GF-D8 (cell line): ENCODE measurements around the gene FGGY.
"Not testable (repeated sequence)": the region's sequence is repeated elsewhere in the genome, so short reads cannot be mapped to it uniquely, and the experiment has no call there.

Source experiments
- DNase-seq: peaks from one replicate; lab custom pipeline; 2025; lab: John Stamatoyannopoulos, UW

The FGGY gene

GRCh38 chr1:59511476-59512465, 214.9 kb downstream of the FGGY start:
- DNase-seq: no peak

- no peak for DNase-seq
Measured at GRCh38 chr1:59512702-59513101, 215.8 kb downstream of the FGGY start.

DNA sequence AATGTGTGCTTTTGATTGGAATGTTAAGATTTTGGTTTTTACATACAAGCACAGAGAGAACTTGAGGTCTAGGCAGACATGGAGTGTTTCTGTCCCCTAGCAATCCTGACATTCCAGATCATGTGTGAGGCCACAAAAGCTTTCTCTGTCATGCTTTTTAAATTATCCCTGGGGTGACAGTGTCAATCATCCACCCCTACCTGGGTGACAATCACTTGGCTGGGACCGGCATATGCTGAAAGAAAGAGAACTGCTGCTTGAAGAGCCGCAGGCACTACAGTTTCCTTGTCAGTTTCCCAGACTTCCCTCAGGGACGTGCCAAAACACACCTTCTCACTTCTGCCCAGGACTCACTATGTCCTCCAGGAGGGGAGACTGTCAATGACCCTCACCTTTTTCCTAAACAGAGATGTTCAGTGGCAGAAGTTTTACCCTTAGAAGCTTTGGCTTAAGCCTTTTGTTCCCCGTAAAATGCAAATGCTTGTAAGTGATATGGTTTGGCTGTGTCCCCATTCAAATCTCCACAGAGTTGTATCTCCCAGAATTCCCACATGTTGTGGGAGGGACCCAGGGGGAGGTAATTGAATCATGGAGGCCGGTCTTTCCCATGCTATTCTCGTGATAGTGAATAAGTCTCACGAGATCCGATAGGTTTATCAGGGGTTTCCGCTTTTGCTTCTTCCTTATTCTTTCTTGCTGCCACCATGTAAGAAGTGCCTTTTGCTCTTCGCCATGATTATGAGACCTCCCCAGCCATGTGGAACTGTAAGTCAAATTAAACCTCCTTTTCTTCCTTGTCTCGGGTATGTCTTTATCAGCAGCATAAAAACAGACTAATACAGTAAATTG, 217.4 kb downstream of the FGGY start:
- DNase-seq: no peak

- no peak for DNase-seq
Measured at GRCh38 chr1:59516881-59517280, 220.0 kb downstream of the FGGY start.

- no peak for DNase-seq
Measured at GRCh38 chr1:59520194-59520593, 223.3 kb downstream of the FGGY start.

GRCh38 chr1:59520827-59521418, 224.0 kb downstream of the FGGY start:
- no peak for DNase-seq

- DNase-seq: no peak
Measured at GRCh38 chr1:59521456-59521855, 224.6 kb downstream of the FGGY start.

GRCh38 chr1:59522925-59523505, 226.1 kb downstream of the FGGY start:
- DNase-seq: no peak

DNA sequence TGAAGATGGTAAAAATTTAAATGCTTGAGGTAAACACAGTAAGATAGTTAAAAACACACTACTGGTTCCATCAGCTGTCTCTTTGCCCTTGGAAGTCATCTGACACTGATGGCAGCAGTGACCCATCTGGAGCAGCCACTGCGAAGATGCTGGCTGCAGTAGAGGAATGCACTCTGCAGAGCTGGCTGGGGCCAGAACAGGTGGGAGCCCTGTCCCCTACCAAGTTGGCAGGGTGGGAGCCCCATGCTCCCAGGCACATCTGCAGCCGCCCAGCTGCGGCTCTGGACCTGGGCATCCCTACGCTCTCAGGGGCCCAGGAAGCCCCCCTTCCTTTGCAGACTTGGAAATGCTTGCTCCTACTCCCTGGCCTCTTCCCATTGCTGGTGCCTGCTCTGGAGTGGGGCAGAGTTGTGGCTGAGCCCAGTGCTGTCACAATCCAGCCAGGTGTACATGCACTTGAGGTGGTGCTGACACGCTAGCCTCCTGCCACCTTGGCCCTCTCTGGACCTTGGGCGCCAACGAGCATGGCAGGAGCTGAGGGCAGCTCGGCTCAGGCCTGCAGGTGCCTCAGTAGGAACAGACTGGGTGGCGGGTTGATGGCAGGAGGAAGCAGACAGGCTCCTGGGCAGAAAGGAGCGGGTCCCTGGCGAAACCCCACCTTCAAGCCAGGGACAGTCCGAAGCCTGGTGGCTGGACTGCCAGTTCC, 227.0 kb downstream of the FGGY start:
- no peak for DNase-seq

DNA sequence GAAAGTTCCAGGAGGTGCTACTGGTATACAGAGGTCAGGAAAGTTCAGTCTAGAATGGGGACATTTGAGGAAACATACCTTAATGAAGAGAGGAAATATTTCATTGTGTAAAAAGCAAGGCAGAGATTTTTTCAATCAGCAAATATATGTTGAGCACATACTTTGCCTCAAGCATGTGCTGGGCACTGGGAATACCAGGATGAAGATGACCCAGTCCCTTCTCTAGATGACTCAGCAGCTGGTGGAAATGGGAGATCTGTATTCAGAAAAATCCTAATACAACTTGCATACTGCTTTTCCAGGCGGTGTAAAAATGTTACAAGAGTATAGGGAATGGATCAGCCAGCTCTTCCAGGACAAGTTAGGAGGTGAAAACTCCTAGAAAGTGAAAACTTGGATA, 229.3 kb downstream of the FGGY start:
- no peak for DNase-seq

DNA sequence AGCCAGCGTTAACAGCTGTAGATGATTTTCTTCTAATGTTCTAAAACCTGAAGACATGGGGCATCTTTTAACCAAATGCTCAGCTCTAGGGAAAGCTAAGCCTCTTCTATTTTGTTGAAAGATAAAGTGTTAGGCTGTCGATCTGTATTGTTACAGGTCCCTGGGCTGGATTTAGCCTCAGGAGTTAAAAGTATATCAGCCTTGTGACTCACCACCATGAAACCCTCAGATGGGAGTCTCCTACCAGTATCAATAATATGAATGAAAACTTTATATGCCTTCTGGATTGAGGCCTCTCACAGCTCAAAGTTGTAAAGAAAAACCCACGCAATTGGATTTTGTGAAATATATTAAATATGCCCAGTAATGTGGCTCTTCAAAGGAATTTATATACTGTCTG, 231.6 kb downstream of the FGGY start:
- DNase-seq: no peak

GRCh38 chr1:59528900-59529299, 232.0 kb downstream of the FGGY start:
- no peak for DNase-seq

DNA sequence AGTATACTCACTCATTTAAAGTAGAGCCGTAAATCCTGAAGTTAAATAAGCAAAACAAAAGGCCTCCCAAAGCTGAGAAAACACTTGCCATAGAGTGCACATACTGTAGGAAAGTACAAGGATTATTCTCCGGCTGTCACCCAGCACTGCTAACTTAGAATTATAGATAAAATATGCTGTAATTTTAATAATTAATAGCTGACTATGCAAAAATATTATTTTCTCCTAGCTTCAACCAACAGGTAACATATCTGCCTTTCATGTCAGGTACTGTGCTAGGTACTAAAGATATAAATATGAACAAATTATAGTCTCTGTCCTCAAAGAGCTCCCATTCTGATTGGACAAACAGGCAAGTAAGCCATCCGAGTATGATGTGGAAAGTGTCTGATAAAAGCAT, 233.2 kb downstream of the FGGY start:
- DNase-seq: no peak

DNA sequence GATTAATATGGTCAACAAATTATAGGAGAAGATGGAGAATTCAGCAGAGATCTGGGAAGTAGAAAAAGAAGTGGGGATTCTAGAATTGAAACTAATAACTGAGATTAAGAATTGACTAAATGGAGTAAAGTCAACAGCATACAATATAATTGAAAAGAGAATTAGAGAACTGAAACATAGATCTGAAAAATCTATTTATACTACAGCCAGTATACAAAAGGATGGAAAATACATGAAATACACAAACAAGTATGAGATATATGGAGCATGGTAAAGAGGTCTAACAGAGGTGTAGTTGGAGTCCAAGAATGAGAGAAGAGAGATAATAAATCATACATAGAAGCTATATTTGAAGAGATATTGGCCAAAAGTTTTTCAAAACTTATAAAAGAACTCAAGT, 235.2 kb downstream of the FGGY start:
- DNase-seq: no peak

- not testable (repeated sequence) for DNase-seq
Measured at GRCh38 chr1:59538476-59538875, 241.6 kb downstream of the FGGY start.

GRCh38 chr1:59539961-59540681, 243.2 kb downstream of the FGGY start:
- DNase-seq: no peak

- DNase-seq: no peak
Measured at GRCh38 chr1:59541161-59541560, 244.3 kb downstream of the FGGY start.

DNA sequence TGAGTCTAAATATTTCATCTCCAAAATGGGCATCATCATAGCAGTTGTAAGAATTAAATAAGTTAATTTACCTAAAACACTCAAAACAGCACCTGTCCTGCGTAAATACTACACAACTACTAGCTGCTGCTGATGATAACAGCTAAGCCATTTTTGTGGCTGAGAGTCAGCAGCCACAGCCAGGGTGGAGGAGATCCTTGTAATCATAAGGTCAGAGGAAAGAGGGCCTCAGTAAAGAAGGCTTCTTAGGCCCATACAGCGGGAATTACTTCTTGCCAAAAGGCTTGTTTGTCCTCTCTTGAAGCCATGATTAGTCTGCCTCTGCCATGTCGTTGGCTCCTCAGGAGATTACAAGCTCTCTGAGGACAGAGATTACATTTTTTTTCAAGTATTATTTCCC, 245.0 kb downstream of the FGGY start:
- no peak for DNase-seq

- DNase-seq: no peak
Measured at GRCh38 chr1:59543211-59543668, 246.3 kb downstream of the FGGY start.

- DNase-seq: no peak
Measured at GRCh38 chr1:59544615-59545293, 247.9 kb downstream of the FGGY start.
